ENCODE measurements around the gene CDCA4.
"Not testable (repeated sequence)": the region's sequence is repeated elsewhere in the genome, so short reads cannot be mapped to it uniquely, and the experiment has no call there.

GRCh38 chr14:105027718-105028117, 6.8 kb upstream of the CDCA4 start:
- TF ChIP-seq CTCF (IDR thresholded peaks at IDR 0.05; ENCODE audit: borderline replicate concordance, extremely low read depth, low read length, poor library complexity, severe bottlenecking); EZH2 (IDR thresholded peaks at IDR 0.05; ENCODE audit: borderline replicate concordance, low read depth, low read length, severe bottlenecking): not testable (repeated sequence)
